Measurements from ENCODE around the gene PARD3.

PARD3 gene

GRCh38 chr10:34635111-34635510 is 180.0 kb downstream of the PARD3 start:
- no peak for DNase-seq (ENCODE audit: low read depth)
- TF ChIP-seq CTCF (IDR thresholded peaks at IDR 0.05; ENCODE audit: insufficient read depth, low read depth, low read length, missing control alignments): no peak
- H3K4me3 ChIP-seq (ENCODE audit: low read depth, low read length): no peak overlapping the region

GRCh38 chr10:34633374-34633773 is 181.7 kb downstream of the PARD3 start:
- no peak for TF ChIP-seq CTCF (IDR thresholded peaks at IDR 0.05; ENCODE audit: insufficient read depth, low read depth, low read length, missing control alignments)
- no peak overlapping the region for H3K4me3 ChIP-seq (ENCODE audit: low read depth, low read length)
- DNase-seq (ENCODE audit: low read depth): no peak

GRCh38 chr10:34629084-34629483 is 186.0 kb downstream of the PARD3 start:
- no peak for DNase-seq (ENCODE audit: low read depth)
- H3K4me3 ChIP-seq (ENCODE audit: low read depth, low read length): no peak overlapping the region
- no peak for TF ChIP-seq CTCF (IDR thresholded peaks at IDR 0.05; ENCODE audit: insufficient read depth, low read depth, low read length, missing control alignments)

GRCh38 chr10:34628174-34628796 is 186.8 kb downstream of the PARD3 start:
- no peak for TF ChIP-seq CTCF (IDR thresholded peaks at IDR 0.05; ENCODE audit: insufficient read depth, low read depth, low read length, missing control alignments)
- DNase-seq (ENCODE audit: low read depth): no peak
- H3K4me3 ChIP-seq (ENCODE audit: low read depth, low read length): no peak overlapping the region

- DNase-seq (ENCODE audit: low read depth): no peak
- no peak overlapping the region for H3K4me3 ChIP-seq (ENCODE audit: low read depth, low read length)
- TF ChIP-seq CTCF (IDR thresholded peaks at IDR 0.05; ENCODE audit: insufficient read depth, low read depth, low read length, missing control alignments): no peak
These were observed 187.4 kb downstream of the PARD3 start for GRCh38 chr10:34627741-34628140.

- no peak for TF ChIP-seq CTCF (IDR thresholded peaks at IDR 0.05; ENCODE audit: insufficient read depth, low read depth, low read length, missing control alignments)
- no peak for DNase-seq (ENCODE audit: low read depth)
- no peak overlapping the region for H3K4me3 ChIP-seq (ENCODE audit: low read depth, low read length)
These were observed 187.8 kb downstream of the PARD3 start for GRCh38 chr10:34627331-34627730.
